ENCODE results near the gene GDAP1L1. TPM values are rescaled to one million over a fixed set of nuclear protein-coding genes. Genes with fewer than 3 reads are reported as not detected.
"Not testable (repeated sequence)": the region's sequence is repeated elsewhere in the genome, so short reads cannot be mapped to it uniquely, and the experiment has no call there.

GDAP1L1 gene
- total RNA-seq, 1 experiment from 2014 or later: not detected

GRCh38 chr20:44228465-44229258, 18.4 kb upstream of the GDAP1L1 start:
- no peak for DNase-seq (ENCODE audit: low read depth in 1 of 2, low spot score in 2 of 2)
- Histone ChIP-seq H3K36me3 (no peaks in the 10 kb centered on the region), H3K27me3 (replicated peaks) (no peaks in the 10 kb centered on the region), H3K9me3 (replicated peaks) (no peaks in the 10 kb centered on the region), H3K4me3 (no peak overlapping the region), H3K27ac (no peak overlapping the region), H3K4me1 (replicated peaks) (no peaks in the 10 kb centered on the region)

DNA sequence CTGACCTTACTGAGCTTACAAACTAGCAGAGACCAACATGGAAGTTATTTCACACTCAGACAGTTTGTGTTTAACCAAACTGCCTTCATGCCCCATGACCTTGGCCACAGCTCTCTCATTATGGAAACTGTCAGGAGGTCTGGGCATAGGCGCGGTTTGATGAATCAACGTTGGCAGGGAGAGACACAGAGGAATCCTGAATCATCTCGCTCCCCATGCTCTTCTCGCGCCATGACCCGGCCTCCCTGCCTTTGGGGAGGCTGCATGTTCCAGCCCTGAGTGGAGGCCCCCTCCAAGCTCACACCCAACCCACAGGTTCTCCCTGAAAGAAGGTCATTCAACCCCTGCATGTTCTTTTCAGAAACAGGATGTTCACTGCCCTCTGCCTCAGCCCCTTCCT, 15.9 kb upstream of the GDAP1L1 start:
- no peaks in the 10 kb centered on the region for H3K4me1 ChIP-seq (replicated peaks)
- no peak for DNase-seq (ENCODE audit: low read depth in 1 of 2, low spot score in 2 of 2)
- H3K4me3 ChIP-seq: no peak overlapping the region
- H3K27ac ChIP-seq: no peak overlapping the region
- no peaks in the 10 kb centered on the region for H3K9me3 ChIP-seq (replicated peaks)
- no peaks in the 10 kb centered on the region for H3K27me3 ChIP-seq (replicated peaks)
- no peaks in the 10 kb centered on the region for H3K36me3 ChIP-seq

GRCh38 chr20:44231713-44232468, 15.2 kb upstream of the GDAP1L1 start:
- no peaks in the 10 kb centered on the region for H3K9me3 ChIP-seq (replicated peaks)
- no peak overlapping the region for H3K4me3 ChIP-seq
- H3K36me3 ChIP-seq: no peaks in the 10 kb centered on the region
- no peaks in the 10 kb centered on the region for H3K27me3 ChIP-seq (replicated peaks)
- no peaks in the 10 kb centered on the region for H3K4me1 ChIP-seq (replicated peaks)
- no peak overlapping the region for H3K27ac ChIP-seq
- DNase-seq (ENCODE audit: low read depth in 1 of 2, low spot score in 2 of 2): no peak

DNA sequence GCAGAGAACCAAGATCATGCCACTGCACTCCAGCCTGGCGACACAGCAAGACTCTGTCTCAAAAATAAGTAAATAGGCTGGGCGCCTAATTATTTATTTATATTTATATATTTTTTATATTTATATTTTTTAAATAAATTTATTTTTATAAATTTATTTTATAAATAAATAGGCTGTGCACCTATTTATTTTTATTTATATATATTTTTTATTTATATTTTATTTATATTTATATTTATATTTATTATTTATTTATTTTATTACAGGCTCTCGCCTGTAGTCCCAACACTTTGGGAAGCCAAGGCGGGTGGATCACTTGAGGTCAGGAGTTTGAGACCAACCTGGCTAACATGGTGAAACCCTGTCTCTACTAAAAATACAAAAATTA, 14.6 kb upstream of the GDAP1L1 start:
- DNase-seq (ENCODE audit: low read depth in 1 of 2, low spot score in 2 of 2); H3K4me1 ChIP-seq (replicated peaks); H3K4me3 ChIP-seq; H3K27ac ChIP-seq; H3K27me3 ChIP-seq (replicated peaks); H3K9me3 ChIP-seq (replicated peaks); H3K36me3 ChIP-seq: not testable (repeated sequence)

GRCh38 chr20:44233436-44234016, 13.6 kb upstream of the GDAP1L1 start:
- H3K4me1 ChIP-seq (replicated peaks): no peaks in the 10 kb centered on the region
- no peak overlapping the region for H3K4me3 ChIP-seq
- DNase-seq (ENCODE audit: low read depth in 1 of 2, low spot score in 2 of 2): no peak
- no peaks in the 10 kb centered on the region for H3K27me3 ChIP-seq (replicated peaks)
- no peaks in the 10 kb centered on the region for H3K9me3 ChIP-seq (replicated peaks)
- H3K36me3 ChIP-seq: no peaks in the 10 kb centered on the region
- H3K27ac ChIP-seq: no peak overlapping the region

GRCh38 chr20:44234566-44235317, 12.4 kb upstream of the GDAP1L1 start:
- Histone ChIP-seq H3K36me3 (no peaks in the 10 kb centered on the region), H3K4me3 (no peak overlapping the region), H3K4me1 (replicated peaks) (no peaks in the 10 kb centered on the region), H3K27me3 (replicated peaks) (no peaks in the 10 kb centered on the region), H3K27ac (no peak overlapping the region), H3K9me3 (replicated peaks) (no peaks in the 10 kb centered on the region)
- DNase-seq (ENCODE audit: low read depth in 1 of 2, low spot score in 2 of 2): no peak

- H3K4me1 ChIP-seq (replicated peaks): no peaks in the 10 kb centered on the region
- no peak overlapping the region for H3K27ac ChIP-seq
- no peak overlapping the region for H3K4me3 ChIP-seq
- DNase-seq (ENCODE audit: low read depth in 1 of 2, low spot score in 2 of 2): no peak
- H3K9me3 ChIP-seq (replicated peaks): no peaks in the 10 kb centered on the region
- H3K27me3 ChIP-seq (replicated peaks): no peaks in the 10 kb centered on the region
- no peaks in the 10 kb centered on the region for H3K36me3 ChIP-seq
Observed at GRCh38 chr20:44235702-44236101, 11.4 kb upstream of the GDAP1L1 start.

DNA sequence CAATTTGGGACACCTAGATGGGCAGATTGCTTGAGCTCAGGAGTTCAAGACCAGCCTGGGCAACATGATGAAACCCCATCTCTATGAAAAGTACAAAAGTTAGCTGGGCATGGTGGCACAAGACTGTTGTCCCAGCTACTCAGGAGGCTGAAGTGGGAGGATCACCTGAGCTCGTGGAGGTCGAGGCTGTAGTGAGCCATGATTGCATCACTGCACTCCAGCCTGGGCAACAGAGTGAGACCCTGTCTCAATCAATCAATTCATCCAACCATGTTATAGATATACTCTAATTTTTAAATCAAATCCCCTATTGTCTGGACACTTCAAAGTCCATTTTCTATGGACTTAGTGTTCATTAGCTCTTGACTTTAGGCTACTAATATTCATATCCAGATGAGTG, 10.3 kb upstream of the GDAP1L1 start:
- not testable (repeated sequence) for H3K4me1 ChIP-seq (replicated peaks); H3K36me3 ChIP-seq; H3K4me3 ChIP-seq; H3K9me3 ChIP-seq (replicated peaks); DNase-seq (ENCODE audit: low read depth in 1 of 2, low spot score in 2 of 2); H3K27me3 ChIP-seq (replicated peaks); H3K27ac ChIP-seq

GRCh38 chr20:44241796-44242195, 5.3 kb upstream of the GDAP1L1 start:
- no peak for DNase-seq (ENCODE audit: low read depth in 1 of 2, low spot score in 2 of 2)
- Histone ChIP-seq H3K4me3 (no peak overlapping the region), H3K27me3 (replicated peaks) (peaks cover 12% of the 10 kb centered on the region), H3K36me3 (no peaks in the 10 kb centered on the region), H3K9me3 (replicated peaks) (no peaks in the 10 kb centered on the region), H3K27ac (no peak overlapping the region), H3K4me1 (replicated peaks) (no peaks in the 10 kb centered on the region)

DNA sequence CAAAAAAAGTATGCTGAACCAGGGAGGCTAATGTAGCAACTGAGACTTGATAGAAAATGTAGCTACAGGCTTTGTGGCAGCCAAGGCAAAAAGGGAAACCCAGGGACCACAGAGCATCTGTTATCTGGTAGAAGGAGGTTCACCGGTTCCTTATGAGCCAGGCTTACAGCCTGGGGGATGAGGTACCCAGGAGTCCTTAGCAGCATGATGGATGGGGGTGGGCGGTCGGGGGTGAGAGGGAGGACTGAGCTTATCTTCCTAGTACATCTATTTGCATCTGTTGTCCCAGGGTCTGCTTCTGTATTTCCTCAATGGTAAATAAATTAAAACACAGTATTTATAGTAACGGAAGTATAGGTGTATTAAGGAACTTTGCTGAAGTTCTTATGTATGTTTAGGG, 1.1 kb upstream of the GDAP1L1 start:
- Histone ChIP-seq H3K27ac (no peak overlapping the region), H3K9me3 (replicated peaks) (no peaks in the 10 kb centered on the region), H3K4me3 (no peak overlapping the region), H3K36me3 (no peaks in the 10 kb centered on the region), H3K4me1 (replicated peaks) (no peaks in the 10 kb centered on the region), H3K27me3 (replicated peaks) (peaks cover 21% of the 10 kb centered on the region)
- no peak for DNase-seq (ENCODE audit: low read depth in 1 of 2, low spot score in 2 of 2)

DNA sequence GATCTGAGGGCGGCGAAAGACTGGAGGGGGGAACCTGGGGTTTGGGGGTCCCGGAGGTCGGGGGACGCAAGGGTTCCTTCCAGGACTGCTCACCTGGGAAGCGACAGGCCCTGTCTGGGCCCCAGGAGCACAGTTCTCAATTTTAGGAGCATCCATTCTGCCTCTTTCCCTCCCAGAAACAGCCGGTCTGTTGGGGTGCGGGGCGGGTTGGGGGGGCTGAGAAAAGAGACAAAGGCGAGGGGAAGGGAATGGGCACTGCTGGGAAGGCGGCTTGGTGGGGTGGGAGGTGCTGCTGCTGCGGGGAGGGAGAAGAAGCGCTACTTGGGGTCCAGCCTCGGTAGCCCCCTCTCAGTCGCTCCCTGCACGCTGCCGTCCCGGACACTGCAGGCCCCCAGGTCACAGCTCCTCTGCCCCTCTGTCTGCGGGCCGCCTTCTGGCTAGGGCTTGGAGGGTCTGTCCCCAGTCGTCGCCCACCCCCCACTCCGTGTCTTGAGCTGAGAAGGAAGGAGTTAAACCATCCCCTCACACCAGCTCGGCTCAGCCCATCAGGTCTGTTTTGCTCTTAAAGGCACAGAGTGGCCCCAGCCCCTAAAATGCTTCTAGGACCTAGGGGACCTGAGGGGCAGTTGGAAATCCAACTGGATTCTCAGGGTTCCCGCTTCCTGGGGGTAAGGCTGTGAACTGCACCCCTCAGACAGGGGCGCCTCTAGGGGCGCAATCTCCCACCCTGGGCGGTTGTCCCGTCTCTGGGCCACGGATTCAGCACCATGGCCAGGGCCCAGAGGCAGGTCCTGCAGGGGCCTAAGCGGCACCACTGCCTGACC, 690 bp downstream of the GDAP1L1 start:
- peaks cover 21% of the 10 kb centered on the region for H3K27me3 ChIP-seq (replicated peaks)
- DNase-seq (ENCODE audit: low read depth in 1 of 2, low spot score in 2 of 2): peak in 1 of 2 experiments; percentile 20

DNA sequence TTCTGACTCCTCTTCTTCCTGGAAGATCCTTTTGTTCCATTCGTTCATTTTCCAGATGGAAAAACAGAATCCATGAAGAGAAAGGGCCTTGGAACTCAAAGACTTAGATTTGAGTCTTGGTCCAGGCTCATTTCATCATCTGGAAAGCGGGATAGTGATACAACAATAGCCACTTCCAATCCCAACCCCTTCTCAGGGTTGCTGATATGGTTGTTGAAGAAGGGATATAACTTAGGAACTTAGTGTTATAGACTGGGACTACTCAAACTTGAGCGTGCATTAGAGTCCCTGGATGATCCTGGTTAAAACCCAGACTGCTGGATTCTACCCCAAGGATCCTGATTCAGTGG, 1.3 kb downstream of the GDAP1L1 start:
- Histone ChIP-seq H3K4me1 (replicated peaks) (no peaks in the 10 kb centered on the region), H3K36me3 (no peaks in the 10 kb centered on the region), H3K9me3 (replicated peaks) (no peaks in the 10 kb centered on the region), H3K27me3 (replicated peaks) (peaks cover 21% of the 10 kb centered on the region), H3K27ac (no peak overlapping the region), H3K4me3 (no peak overlapping the region)
- DNase-seq (ENCODE audit: low read depth in 1 of 2, low spot score in 2 of 2): no peak

More for the DNA sequence above, 690 bp downstream of the GDAP1L1 start:
- Histone ChIP-seq H3K36me3 (no peaks in the 10 kb centered on the region), H3K4me3 (no peak overlapping the region), H3K4me1 (replicated peaks) (no peaks in the 10 kb centered on the region), H3K9me3 (replicated peaks) (no peaks in the 10 kb centered on the region), H3K27ac (no peak overlapping the region)

- no peaks in the 10 kb centered on the region for H3K9me3 ChIP-seq (replicated peaks)
- H3K27ac ChIP-seq: no peak overlapping the region
- DNase-seq (ENCODE audit: low read depth in 1 of 2, low spot score in 2 of 2): no peak
- no peak overlapping the region for H3K4me3 ChIP-seq
- peaks cover 14% of the 10 kb centered on the region for H3K27me3 ChIP-seq (replicated peaks)
- no peaks in the 10 kb centered on the region for H3K4me1 ChIP-seq (replicated peaks)
- no peaks in the 10 kb centered on the region for H3K36me3 ChIP-seq
Observed at GRCh38 chr20:44251284-44251683, 4.2 kb downstream of the GDAP1L1 start.

Data from SJSA1 (cell line).